Fibroblast of mammary gland (primary cell): ENCODE measurements around the gene LDLRAD4.

Experiments
- DNase-seq: peaks from one replicate; pipeline ENCODE4 v3.0.0-alpha.2; 2010; ENCODE audit warnings: low read depth
- H3K4me3 ChIP-seq: 2 replicates; pipeline ENCODE4 v1.5.1; 2011; ENCODE audit warnings: low read depth, mild to moderate bottlenecking, low read length, moderate library complexity; ENCODE audit not compliant: control insufficient read depth
- CTCF ChIP-seq: conservative IDR thresholded peaks from 2 replicates; pipeline ENCODE4 v1.5.1; 2011; ENCODE audit warnings: low read depth, low read length, inconsistent platforms; ENCODE audit not compliant: control insufficient read depth, insufficient read depth

LDLRAD4 gene

GRCh38 chr18:13388586-13389490, 170.3 kb downstream of the LDLRAD4 start:
- no peak overlapping the region for H3K4me3 ChIP-seq
- TF ChIP-seq CTCF: no peak
- no peak for DNase-seq

GRCh38 chr18:13389491-13390131, 171.1 kb downstream of the LDLRAD4 start:
- no peak for TF ChIP-seq CTCF
- H3K4me3 ChIP-seq: no peak overlapping the region
- DNase-seq: no peak

GRCh38 chr18:13390196-13390595, 171.6 kb downstream of the LDLRAD4 start:
- H3K4me3 ChIP-seq: no peak overlapping the region
- TF ChIP-seq CTCF: no peak
- DNase-seq: no peak

- DNase-seq: no peak
- H3K4me3 ChIP-seq: no peak overlapping the region
- TF ChIP-seq CTCF: no peak
Observed at GRCh38 chr18:13390711-13391110, 172.2 kb downstream of the LDLRAD4 start.

GRCh38 chr18:13392029-13392750, 173.6 kb downstream of the LDLRAD4 start:
- TF ChIP-seq CTCF: no peak
- H3K4me3 ChIP-seq: no peak overlapping the region
- DNase-seq: no peak

- no peak for TF ChIP-seq CTCF
- H3K4me3 ChIP-seq: no peak overlapping the region
- DNase-seq: no peak
Observed at GRCh38 chr18:13392899-13393298, 174.3 kb downstream of the LDLRAD4 start.
